H1 (cell line): Measurements from ENCODE around the gene ALDH1A2. TPM values are rescaled to one million over a fixed set of nuclear protein-coding genes. Genes with fewer than 3 reads are reported as not detected.

ENCODE experiments used
- HDAC2 ChIP-seq, 2 experiments: fragments of 300-600 bp in 1 of 2; sonication (generic) in 1 of 2; IDR thresholded peaks; 2 replicates each; pipeline ENCODE4 v1.6.1; 2011 to 2012; ENCODE audit warnings: low read depth in 2 of 2, low read length in 2 of 2, mild to moderate bottlenecking in 2 of 2, moderate library complexity in 2 of 2, borderline replicate concordance in 1 of 2, inconsistent platforms in 1 of 2
- JUND ChIP-seq: IDR thresholded peaks from 2 replicates; pipeline ENCODE4 v1.6.1; 2011; ENCODE audit warnings: mild to moderate bottlenecking, improper control_type of control experiment, low read length
- SRF ChIP-seq: IDR thresholded peaks from 2 replicates; pipeline ENCODE4 v1.6.1; 2011; ENCODE audit warnings: mild to moderate bottlenecking, low read depth, low read length, moderate library complexity
- polyA plus RNA-seq, 7 experiments: library from polyadenylated mRNA; depleted of rRNA in 3 of 7; stranded (reverse) in 5 of 7; unstranded in 2 of 7; fragments of >200 nt in 5 of 7; fragments of 200-250 nt in 2 of 7; gene quantifications; 1 replicate in 5 of 7; 2 replicates in 1 of 7; 4 replicates in 1 of 7; pipeline versions ENCODE4 v1.2.1 to v1.2.3, GENCODE V29; 2011 to 2013; ENCODE audit warnings: missing spikeins in 2 of 7, mixed read lengths in 2 of 7
- total RNA-seq: library from RNA; stranded (reverse); fragmentation: NEBNext Ultra II Directional; extraction: Animal tissue kit (Norgen Biotek cat#: 25700); gene quantifications from 2 replicates; pipeline ENCODE4 v1.2.1, GENCODE V29; 2021
- TF ChIP-seq, protein P1 (sequence below), 3 experiments: IDR thresholded peaks; 1 replicate in 2 of 3; 2 replicates in 1 of 3; pipeline versions ENCODE4 v1.5.1 to v1.6.1; 2011; ENCODE audit warnings: low read length in 3 of 3, mild to moderate bottlenecking in 3 of 3, inconsistent platforms in 2 of 3, low read depth in 1 of 3, moderate library complexity in 1 of 3; ENCODE audit not compliant: insufficient read depth in 1 of 3; ENCODE audit errors: control extremely low read depth in 1 of 3
- TF ChIP-seq, protein P2 (sequence below): fragments of 300-600 bp; sonication (generic); IDR thresholded peaks from 2 replicates; pipeline ENCODE4 v1.7.1; 2012; ENCODE audit warnings: low read length, moderate library complexity, mild to moderate bottlenecking, inconsistent platforms; ENCODE audit not compliant: insufficient replicate concordance

The ALDH1A2 gene
- total and polyA plus RNA-seq, 2 of the 8 experiments (the other 6 are each of a cell fraction or from before 2014, with no cell fraction given) = 0.06 to 0.24 TPM

DNA sequence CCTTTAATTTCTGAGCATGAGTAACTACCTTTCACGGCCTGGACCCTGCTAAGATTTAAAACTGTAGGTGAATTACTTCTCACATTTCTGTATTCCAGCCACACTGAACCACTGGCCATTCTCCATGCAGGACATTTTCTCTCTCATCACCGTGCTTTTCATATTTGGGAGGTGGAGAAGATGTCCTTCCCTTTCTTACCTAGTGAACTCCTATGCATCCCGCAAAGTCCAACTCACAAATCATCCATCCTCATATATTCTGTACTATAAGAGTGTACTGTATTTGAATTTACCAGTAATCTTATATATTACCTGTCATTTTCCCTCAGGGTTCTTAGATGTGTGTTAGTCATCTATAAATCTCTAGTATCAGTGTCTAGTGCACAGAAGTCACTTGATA is 139.9 kb downstream of the ALDH1A2 start (continued):
- TF ChIP-seq, protein P1, sequence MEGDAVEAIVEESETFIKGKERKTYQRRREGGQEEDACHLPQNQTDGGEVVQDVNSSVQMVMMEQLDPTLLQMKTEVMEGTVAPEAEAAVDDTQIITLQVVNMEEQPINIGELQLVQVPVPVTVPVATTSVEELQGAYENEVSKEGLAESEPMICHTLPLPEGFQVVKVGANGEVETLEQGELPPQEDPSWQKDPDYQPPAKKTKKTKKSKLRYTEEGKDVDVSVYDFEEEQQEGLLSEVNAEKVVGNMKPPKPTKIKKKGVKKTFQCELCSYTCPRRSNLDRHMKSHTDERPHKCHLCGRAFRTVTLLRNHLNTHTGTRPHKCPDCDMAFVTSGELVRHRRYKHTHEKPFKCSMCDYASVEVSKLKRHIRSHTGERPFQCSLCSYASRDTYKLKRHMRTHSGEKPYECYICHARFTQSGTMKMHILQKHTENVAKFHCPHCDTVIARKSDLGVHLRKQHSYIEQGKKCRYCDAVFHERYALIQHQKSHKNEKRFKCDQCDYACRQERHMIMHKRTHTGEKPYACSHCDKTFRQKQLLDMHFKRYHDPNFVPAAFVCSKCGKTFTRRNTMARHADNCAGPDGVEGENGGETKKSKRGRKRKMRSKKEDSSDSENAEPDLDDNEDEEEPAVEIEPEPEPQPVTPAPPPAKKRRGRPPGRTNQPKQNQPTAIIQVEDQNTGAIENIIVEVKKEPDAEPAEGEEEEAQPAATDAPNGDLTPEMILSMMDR (IDR thresholded peaks at IDR 0.05; ENCODE audit: control extremely low read depth in 1 of 3, insufficient read depth in 1 of 3, low read depth in 1 of 3, low read length in 3 of 3) = no peak
- TF ChIP-seq HDAC2 (IDR thresholded peaks at IDR 0.05; ENCODE audit: borderline replicate concordance in 1 of 2, low read depth in 2 of 2, low read length in 2 of 2) = no peak
- TF ChIP-seq, protein P2, sequence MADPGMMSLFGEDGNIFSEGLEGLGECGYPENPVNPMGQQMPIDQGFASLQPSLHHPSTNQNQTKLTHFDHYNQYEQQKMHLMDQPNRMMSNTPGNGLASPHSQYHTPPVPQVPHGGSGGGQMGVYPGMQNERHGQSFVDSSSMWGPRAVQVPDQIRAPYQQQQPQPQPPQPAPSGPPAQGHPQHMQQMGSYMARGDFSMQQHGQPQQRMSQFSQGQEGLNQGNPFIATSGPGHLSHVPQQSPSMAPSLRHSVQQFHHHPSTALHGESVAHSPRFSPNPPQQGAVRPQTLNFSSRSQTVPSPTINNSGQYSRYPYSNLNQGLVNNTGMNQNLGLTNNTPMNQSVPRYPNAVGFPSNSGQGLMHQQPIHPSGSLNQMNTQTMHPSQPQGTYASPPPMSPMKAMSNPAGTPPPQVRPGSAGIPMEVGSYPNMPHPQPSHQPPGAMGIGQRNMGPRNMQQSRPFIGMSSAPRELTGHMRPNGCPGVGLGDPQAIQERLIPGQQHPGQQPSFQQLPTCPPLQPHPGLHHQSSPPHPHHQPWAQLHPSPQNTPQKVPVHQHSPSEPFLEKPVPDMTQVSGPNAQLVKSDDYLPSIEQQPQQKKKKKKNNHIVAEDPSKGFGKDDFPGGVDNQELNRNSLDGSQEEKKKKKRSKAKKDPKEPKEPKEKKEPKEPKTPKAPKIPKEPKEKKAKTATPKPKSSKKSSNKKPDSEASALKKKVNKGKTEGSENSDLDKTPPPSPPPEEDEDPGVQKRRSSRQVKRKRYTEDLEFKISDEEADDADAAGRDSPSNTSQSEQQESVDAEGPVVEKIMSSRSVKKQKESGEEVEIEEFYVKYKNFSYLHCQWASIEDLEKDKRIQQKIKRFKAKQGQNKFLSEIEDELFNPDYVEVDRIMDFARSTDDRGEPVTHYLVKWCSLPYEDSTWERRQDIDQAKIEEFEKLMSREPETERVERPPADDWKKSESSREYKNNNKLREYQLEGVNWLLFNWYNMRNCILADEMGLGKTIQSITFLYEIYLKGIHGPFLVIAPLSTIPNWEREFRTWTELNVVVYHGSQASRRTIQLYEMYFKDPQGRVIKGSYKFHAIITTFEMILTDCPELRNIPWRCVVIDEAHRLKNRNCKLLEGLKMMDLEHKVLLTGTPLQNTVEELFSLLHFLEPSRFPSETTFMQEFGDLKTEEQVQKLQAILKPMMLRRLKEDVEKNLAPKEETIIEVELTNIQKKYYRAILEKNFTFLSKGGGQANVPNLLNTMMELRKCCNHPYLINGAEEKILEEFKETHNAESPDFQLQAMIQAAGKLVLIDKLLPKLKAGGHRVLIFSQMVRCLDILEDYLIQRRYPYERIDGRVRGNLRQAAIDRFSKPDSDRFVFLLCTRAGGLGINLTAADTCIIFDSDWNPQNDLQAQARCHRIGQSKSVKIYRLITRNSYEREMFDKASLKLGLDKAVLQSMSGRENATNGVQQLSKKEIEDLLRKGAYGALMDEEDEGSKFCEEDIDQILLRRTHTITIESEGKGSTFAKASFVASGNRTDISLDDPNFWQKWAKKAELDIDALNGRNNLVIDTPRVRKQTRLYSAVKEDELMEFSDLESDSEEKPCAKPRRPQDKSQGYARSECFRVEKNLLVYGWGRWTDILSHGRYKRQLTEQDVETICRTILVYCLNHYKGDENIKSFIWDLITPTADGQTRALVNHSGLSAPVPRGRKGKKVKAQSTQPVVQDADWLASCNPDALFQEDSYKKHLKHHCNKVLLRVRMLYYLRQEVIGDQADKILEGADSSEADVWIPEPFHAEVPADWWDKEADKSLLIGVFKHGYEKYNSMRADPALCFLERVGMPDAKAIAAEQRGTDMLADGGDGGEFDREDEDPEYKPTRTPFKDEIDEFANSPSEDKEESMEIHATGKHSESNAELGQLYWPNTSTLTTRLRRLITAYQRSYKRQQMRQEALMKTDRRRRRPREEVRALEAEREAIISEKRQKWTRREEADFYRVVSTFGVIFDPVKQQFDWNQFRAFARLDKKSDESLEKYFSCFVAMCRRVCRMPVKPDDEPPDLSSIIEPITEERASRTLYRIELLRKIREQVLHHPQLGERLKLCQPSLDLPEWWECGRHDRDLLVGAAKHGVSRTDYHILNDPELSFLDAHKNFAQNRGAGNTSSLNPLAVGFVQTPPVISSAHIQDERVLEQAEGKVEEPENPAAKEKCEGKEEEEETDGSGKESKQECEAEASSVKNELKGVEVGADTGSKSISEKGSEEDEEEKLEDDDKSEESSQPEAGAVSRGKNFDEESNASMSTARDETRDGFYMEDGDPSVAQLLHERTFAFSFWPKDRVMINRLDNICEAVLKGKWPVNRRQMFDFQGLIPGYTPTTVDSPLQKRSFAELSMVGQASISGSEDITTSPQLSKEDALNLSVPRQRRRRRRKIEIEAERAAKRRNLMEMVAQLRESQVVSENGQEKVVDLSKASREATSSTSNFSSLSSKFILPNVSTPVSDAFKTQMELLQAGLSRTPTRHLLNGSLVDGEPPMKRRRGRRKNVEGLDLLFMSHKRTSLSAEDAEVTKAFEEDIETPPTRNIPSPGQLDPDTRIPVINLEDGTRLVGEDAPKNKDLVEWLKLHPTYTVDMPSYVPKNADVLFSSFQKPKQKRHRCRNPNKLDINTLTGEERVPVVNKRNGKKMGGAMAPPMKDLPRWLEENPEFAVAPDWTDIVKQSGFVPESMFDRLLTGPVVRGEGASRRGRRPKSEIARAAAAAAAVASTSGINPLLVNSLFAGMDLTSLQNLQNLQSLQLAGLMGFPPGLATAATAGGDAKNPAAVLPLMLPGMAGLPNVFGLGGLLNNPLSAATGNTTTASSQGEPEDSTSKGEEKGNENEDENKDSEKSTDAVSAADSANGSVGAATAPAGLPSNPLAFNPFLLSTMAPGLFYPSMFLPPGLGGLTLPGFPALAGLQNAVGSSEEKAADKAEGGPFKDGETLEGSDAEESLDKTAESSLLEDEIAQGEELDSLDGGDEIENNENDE = no peak
- no peak for TF ChIP-seq SRF
- no peak for TF ChIP-seq JUND
